ENCODE results near the gene RPLP2.
A peak's percentile ranks its signal among the peaks of the same experiment; 100 is the strongest.

RPLP2 gene

GRCh38 chr11:839280-839623, 29.5 kb downstream of the RPLP2 start:
- DNase-seq = no peak

- DNase-seq = no peak
Measured at GRCh38 chr11:839875-840617, 30.3 kb downstream of the RPLP2 start.

DNA sequence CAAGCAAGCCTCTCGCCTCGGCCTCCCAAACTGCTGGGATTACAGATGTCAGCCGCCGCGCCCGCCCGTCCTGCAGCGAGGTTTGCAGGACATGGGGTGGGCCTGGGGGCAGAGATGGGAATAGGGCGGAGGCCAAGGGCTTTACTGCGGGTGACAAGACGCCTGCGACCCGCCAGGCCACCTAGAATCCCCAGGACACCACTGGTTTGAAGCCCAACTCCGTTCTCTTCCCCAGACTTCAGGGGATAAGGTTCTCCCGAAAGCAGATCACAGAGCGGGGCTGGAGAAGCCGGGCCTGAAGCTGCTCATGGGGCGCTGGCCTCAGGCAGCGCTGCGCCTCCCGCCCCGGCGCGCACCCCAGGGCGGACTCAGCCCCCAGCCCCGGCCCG, 32.2 kb downstream of the RPLP2 start:
- no peak for DNase-seq

DNA sequence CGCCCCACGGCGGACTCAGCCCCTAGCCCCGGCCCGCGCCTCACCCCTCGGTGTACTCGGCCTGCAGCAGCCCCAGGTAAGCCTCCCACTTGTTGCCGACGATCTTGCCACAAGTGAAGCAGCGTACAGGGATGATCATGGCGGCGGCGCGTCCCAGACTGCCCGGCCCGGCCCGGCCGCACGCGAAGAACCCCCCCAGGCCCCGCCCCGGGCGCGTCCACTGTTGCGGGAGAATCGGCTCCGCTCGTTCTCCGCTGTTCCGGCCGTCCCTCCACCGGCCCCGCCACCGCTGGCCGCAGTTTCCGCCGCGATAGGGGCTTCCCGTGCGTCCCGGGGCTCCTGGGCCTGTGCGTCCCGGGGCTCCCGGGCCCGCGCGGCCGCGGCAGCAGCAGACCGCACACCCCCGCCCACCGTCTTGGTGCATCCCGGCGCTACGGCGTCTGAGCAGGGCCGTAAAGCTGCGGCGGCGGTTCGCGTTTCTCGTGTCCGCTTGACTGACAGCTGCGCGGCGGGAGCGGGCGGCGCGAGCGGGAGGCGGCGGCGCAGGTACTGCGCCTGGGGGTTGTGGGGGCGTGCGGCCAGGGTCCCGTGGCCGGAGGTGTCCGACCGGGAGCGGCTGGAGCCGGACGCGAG, 32.7 kb downstream of the RPLP2 start, which contains the start of the genes POLR2L and TSPAN4:
TSS of gene POLR2L (minus strand) at position 160 of the 633 bp plus-strand sequence. CDS start at position 139, 21 bp downstream.
TSS of gene TSPAN4 (plus strand) at position 483 of the 633 bp plus-strand sequence. CDS start 7,453 bp downstream, outside the sequence.
- DNase-seq = peak; percentile 35

GRCh38 chr11:843086-843734, 33.4 kb downstream of the RPLP2 start:
- no peak for DNase-seq

DNA sequence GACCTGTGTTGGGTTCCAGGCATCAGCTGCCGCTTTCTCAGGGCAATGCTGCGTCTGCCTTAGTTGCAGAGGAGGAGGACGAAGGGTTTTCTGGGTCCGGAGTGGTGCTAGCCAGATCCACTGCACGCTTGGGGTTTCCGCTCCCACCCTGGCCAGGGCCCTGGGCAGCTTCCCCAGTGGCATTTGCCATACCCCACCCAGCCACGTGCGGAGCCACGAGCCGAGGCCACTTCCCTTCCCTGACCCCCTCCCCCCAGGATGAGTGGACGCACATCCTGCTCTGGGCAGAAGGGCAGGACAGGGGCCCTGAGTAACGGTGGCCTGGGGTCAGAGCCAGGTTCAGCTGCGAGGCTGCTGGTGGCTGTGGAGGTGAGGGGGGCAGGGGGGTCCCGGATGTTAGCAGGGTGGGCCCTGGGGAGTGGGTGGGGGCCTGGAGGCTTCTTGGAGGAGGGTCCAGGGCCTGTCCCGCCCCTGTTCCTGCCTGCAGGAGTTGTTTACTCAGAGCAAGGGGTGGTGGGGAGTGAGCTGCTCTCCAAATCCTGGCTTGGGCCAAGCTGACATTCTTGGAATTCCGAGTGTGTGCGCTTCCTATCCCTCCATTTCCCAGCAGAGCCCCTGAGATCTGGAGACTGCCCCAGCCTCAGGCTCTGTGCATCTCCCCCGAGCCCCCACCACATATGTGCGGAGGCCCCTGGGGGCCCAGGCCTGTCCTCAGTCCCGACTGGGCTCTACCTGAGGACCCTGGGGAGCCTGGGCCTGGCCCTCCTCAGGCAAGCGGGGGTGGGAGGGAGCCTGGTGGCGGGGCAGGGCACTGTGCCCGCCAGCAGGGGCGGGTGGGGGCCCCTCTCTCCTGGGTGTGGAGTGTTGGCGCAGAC, 34.3 kb downstream of the RPLP2 start:
- DNase-seq = no peak

DNA sequence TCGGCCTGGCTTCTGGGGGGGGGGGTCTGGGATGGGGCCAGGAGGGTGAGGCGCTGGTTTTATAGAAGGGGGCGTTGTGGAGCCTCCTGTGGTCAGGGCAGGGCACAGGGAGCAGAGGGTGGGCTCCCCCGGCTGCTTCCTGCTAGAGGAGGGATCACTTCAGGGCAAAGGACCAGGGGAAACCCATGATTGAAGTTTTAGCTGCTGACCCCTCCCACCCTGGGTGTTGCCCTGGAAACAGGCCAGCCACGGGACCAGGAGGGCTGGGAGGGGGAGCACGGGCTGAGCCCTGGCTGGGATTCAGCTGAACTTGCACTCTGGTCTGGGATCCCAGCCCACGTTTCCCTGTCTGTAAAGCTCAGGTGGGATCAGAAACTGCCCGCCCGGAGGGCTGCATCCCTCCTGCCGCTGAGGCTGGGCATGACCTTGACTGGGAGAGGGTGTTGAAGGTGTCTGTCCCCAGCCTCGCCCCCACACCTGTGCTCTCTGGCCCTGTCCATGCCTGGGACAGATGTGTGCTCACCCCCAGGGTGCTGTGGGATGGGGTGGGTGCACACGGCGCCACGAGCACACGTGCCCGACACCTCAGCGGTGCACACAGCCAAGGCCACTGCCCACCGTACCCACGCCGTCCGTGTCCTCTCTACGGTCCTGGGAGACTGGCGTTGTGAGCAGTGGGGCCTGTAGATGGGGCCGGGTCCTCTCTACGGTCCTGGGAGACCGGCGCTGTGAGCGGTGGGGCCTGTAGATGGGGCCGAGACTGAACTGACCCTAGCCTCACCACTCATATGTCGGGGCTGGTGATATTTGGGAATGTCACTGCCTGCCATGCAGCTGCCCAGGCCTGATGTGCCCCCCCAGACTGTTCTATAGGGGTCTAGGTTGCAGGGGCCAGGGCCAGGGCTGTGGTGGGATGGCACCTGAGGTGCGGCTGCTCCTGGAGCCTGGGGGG, 35.2 kb downstream of the RPLP2 start:
- DNase-seq = no peak

GRCh38 chr11:845872-846495, 36.2 kb downstream of the RPLP2 start:
- DNase-seq = no peak

DNA sequence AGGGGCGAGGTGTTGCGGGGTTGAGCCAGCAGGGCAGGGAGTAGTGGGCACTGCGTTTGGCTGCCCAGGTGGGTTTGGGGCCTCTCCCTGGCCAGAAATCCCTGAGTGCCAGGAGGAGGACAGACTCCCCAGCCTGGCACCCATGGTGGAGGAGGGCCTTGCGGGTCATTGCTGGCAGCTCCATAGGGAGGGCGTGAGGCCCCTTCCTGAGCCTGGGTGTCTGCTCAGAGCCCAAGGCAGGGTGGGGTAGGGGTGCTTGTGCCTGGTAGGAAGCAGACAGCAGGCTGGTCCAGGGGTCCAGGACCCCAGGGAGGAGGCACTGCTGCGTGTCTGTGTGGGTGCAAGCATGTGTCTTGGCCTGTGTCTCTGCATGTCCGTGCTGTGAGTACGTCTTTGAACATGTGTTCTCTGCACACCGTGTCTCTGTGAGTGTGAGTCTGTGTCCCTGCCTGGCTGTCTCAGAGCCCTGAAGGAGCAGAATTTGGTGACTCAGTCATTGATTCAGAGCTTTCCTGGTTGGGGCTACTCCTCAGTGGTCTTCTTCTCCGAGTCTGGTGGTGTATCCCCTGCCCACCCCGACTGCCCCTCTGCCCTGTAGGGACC, 36.8 kb downstream of the RPLP2 start:
- DNase-seq = no peak

DNA sequence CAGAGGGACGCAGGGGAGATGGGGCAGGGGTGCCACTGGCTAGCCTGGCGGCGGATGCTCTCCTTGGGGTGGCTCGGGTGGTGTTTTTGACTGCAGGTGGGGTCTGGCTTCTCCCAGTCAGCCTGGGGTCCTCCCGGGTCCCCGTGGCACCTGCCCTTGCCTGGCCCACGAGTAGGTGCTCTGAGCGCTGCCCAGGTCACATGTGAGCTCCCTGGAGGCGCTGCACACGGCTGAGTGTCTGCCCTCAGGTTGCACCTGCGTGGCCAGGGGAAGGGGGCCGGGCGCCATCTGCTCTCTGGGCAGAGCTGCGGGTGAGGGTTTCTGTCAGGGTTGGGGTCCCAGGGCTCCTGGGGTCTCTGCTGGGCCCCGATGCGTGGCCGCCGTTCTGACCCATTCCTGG, 38.1 kb downstream of the RPLP2 start:
- DNase-seq = no peak

GRCh38 chr11:848380-848931, 38.7 kb downstream of the RPLP2 start:
- DNase-seq = no peak

DNA sequence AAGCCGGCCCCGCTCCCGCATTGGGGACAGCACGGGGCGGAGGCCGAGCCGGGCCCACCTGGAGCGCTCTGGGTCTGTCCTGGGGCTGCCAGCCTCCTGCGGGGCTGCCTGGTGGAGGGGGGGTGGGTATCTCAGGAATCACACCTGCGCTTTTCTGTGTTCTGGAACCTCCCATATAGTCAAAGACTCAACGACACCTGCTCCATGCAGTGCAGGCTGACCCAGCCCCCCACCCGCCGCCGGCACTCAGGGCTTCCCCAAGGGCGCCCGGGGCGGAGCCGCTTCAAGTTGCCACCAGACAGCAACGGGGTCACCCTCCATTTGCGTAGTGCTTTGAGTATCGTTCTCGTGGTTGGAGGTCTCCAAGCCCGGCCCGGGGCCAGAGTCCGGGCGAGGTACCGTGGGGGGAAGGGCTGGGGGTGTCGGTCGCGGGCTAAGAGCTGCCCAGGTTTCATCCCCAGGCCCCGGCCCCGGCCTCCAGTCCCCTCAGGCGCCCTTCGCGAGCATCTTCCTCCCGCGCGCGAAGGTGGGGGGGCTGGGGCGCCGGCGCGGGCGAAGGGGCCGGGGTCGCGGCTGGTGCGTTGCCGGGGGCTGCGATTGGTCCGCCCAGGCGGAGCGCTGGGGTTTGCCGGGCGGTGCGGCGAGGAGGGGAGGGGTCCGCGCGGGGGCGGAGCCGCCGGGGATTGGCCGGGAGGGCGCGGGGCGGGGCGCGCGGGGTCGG, 39.5 kb downstream of the RPLP2 start:
- DNase-seq = no peak

GRCh38 chr11:849951-850774, 40.4 kb downstream of the RPLP2 start:
- DNase-seq = no peak

GRCh38 chr11:850775-851763, 41.3 kb downstream of the RPLP2 start:
- no peak for DNase-seq

GRCh38 chr11:852762-853161, 43.0 kb downstream of the RPLP2 start:
- no peak for DNase-seq

- DNase-seq = no peak
Measured at GRCh38 chr11:853682-854448, 44.1 kb downstream of the RPLP2 start.
